HFFc6 (cell line): ENCODE measurements around the gene PDZK1. TPM values are rescaled to one million over a fixed set of nuclear protein-coding genes. Genes with fewer than 3 reads are reported as not detected.

Source experiments
- DNase-seq: peaks from one replicate; pipeline ENCODE4 v3.0.0-alpha.2; 2018
- H3K27ac Mint-ChIP-seq: 2 replicates; pipeline ENCODE4 v1.8.0; 2020; ENCODE audit warnings: mild to moderate bottlenecking, mixed read lengths
- H3K27me3 Mint-ChIP-seq: 2 replicates; pipeline ENCODE4 v1.8.0; 2021; ENCODE audit warnings: mild to moderate bottlenecking, moderate library complexity, mixed read lengths; ENCODE audit not compliant: insufficient read depth
- H3K36me3 Mint-ChIP-seq: 2 replicates; pipeline ENCODE4 v1.8.0; 2021; ENCODE audit warnings: low read depth, mixed read lengths
- H3K4me1 Mint-ChIP-seq: 2 replicates; pipeline ENCODE4 v1.8.0; 2020; ENCODE audit warnings: low read depth, mixed read lengths
- H3K4me3 Mint-ChIP-seq: 2 replicates; pipeline ENCODE4 v1.8.0; 2020; ENCODE audit warnings: mild to moderate bottlenecking, moderate library complexity, mixed read lengths
- H3K9me3 Mint-ChIP-seq: 2 replicates; pipeline ENCODE4 v1.8.0; 2020; ENCODE audit warnings: mild to moderate bottlenecking, mixed read lengths
- CTCF ChIP-seq: fragments of 200-600 bp; sonication (generic); IDR thresholded peaks from 2 replicates; pipeline ENCODE4 v1.5.0; 2021; ENCODE audit warnings: antibody characterized with exemption, mild to moderate bottlenecking
- total RNA-seq, 6 experiments: library from RNA; stranded (reverse); fragmentation: NEBNext Ultra II Directional; extraction: Animal tissue kit (Norgen Biotek cat#: 25700); gene quantifications; 2 replicates in 1 of 6; 3 replicates in 5 of 6; pipeline ENCODE4 v1.2.3, GENCODE V29; 2021

PDZK1 gene
- total RNA-seq, 6 experiments from 2014 or later: 0.50 to 1.5 (median 0.88) TPM

GRCh38 chr1:145716641-145717345 is 9.6 kb upstream of the PDZK1 start:
- peak; percentile 18 for DNase-seq
- Mint-ChIP-seq H3K27me3 (no peaks in the 10 kb centered on the region; the same call in 1 of the 2 replicates), H3K4me1 (peaks cover 57% of the 10 kb centered on the region), H3K27ac (peak overlapping the region; percentile 70), H3K9me3 (no peaks in the 10 kb centered on the region), H3K4me3 (no peak overlapping the region), H3K36me3 (no peaks in the 10 kb centered on the region)
- TF ChIP-seq CTCF: no peak

- H3K4me3 Mint-ChIP-seq: no peak overlapping the region
- DNase-seq: no peak
- peaks cover 51% of the 10 kb centered on the region for H3K4me1 Mint-ChIP-seq
- no peak for TF ChIP-seq CTCF
- peaks cover 8% of the 10 kb centered on the region; the same call in 1 of the 2 replicates for H3K36me3 Mint-ChIP-seq
- H3K27me3 Mint-ChIP-seq: no peaks in the 10 kb centered on the region; the same call in 1 of the 2 replicates
- H3K27ac Mint-ChIP-seq: no peak overlapping the region
- no peaks in the 10 kb centered on the region for H3K9me3 Mint-ChIP-seq
Measured at GRCh38 chr1:145714524-145715111, 7.5 kb upstream of the PDZK1 start.

GRCh38 chr1:145711213-145711651 is 4.1 kb upstream of the PDZK1 start:
- peaks cover 53% of the 10 kb centered on the region for H3K4me1 Mint-ChIP-seq
- H3K4me3 Mint-ChIP-seq: no peak overlapping the region
- no peak for DNase-seq
- H3K36me3 Mint-ChIP-seq: peaks cover 8% of the 10 kb centered on the region; the same call in 1 of the 2 replicates
- no peaks in the 10 kb centered on the region; the same call in 1 of the 2 replicates for H3K27me3 Mint-ChIP-seq
- no peaks in the 10 kb centered on the region for H3K9me3 Mint-ChIP-seq
- peak overlapping the region; percentile 4; the same call in 1 of the 2 replicates for H3K27ac Mint-ChIP-seq
- TF ChIP-seq CTCF: no peak

- DNase-seq: no peak
- H3K4me3 Mint-ChIP-seq: no peak overlapping the region
- peaks cover 54% of the 10 kb centered on the region for H3K4me1 Mint-ChIP-seq
- no peaks in the 10 kb centered on the region; the same call in 1 of the 2 replicates for H3K27me3 Mint-ChIP-seq
- TF ChIP-seq CTCF: no peak
- no peak overlapping the region for H3K27ac Mint-ChIP-seq
- no peaks in the 10 kb centered on the region for H3K9me3 Mint-ChIP-seq
- H3K36me3 Mint-ChIP-seq: peaks cover 8% of the 10 kb centered on the region; the same call in 1 of the 2 replicates
Measured at GRCh38 chr1:145710291-145711027, 3.3 kb upstream of the PDZK1 start.

- Mint-ChIP-seq H3K4me3 (peak overlapping the region; percentile 40), H3K27ac (peak overlapping the region; percentile 58), H3K36me3 (peaks cover 8% of the 10 kb centered on the region; the same call in 1 of the 2 replicates), H3K9me3 (no peaks in the 10 kb centered on the region), H3K27me3 (no peaks in the 10 kb centered on the region), H3K4me1 (peaks cover 57% of the 10 kb centered on the region)
- no peak for TF ChIP-seq CTCF
- DNase-seq: peak; percentile 48
Measured at GRCh38 chr1:145708063-145708462, 895 bp upstream of the PDZK1 start.
